Fibroblast of peridontal ligament (primary cell): ENCODE measurements around the gene MAD1L1.
"Not testable (repeated sequence)": the region's sequence is repeated elsewhere in the genome, so short reads cannot be mapped to it uniquely, and the experiment has no call there.

Source experiments
- DNase-seq: peaks from one replicate; pipeline ENCODE4 v3.0.0-alpha.2; 2010; ENCODE audit errors: extremely low read depth

Gene MAD1L1

DNA sequence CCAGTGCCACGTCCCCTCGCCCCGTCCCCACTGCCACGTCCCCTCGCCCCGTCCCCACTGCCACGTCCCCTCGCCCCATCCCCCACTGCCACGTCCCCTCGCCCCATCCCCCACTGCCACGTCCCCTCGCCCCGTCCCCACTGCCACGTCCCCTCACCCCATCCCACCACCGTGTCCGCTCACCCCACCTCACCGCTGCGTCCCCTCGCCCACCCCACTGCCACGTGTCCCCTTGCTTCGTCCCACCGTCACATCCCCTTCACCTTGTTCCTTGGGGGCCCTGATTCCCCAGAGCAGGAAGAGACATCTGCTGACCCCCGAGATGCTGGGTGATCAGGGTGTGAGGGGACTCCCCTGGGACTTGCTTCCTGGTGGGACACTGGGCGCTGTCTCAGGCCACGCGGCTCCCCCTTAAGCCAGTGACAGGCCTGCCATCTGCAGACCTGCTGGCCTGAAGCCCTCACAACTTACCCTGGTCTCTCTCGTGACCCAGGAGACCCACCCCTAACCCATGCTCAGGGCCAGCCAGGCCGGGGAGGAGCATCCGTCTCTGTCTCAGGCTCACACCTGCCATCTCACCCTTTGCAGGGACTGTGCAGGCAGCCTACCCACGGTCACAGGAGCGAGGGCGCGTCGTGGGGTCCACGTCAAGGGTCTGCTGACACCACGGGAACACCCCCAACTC is 302.2 kb downstream of the MAD1L1 start:
- DNase-seq, result no peak

DNA sequence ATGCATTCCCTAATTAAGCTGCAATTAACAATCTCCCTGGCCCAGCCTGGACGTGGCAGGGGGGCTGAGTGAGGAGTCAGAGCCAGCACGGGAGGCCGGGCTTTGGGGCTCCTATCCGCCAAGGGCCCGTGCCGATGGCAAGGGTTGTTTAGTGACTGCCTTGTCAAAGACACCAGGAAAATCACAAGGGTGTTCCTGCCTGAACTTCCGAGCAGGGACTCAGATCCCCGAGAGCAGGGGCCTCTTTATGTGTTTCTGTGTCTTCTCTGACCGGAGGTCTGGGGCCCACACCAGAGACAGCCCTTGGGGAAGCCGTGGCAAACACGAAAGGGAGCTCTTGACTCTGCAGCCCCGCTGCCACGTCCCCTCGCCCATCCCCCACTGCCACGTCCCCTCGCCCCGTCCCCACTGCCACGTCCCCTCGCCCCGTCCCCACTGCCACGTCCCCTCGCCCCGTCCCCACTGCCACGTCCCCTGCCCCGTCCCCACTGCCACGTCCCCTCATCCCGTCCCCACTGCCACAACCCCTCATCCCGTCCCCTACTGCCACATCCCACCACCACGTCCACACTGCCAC is 303.3 kb downstream of the MAD1L1 start:
- not testable (repeated sequence) for DNase-seq

GRCh38 chr7:1928645-1929348 is 303.9 kb downstream of the MAD1L1 start:
- no peak for DNase-seq

- DNase-seq, result no peak
Observed at GRCh38 chr7:1927937-1928644, 304.7 kb downstream of the MAD1L1 start.

DNA sequence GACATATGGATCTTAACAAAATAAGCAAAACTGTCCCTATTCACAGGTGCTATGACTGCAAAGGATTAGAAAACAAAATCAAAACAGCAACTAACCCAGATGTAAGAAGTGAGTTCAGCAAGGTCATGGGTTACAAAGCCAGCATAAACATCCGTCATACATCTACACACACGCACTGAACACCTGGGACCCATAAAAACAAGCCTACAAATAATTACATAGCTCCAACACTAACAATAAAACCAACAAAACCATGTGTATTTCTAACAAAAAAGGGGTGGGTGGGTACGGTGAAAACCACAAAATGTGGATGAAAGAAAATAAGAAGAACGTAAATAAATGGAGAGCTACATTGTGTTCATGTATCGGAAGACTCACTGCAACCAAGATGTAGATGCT is 305.8 kb downstream of the MAD1L1 start:
- DNase-seq, result no peak

- no peak for DNase-seq
Observed at GRCh38 chr7:1925973-1926907, 306.5 kb downstream of the MAD1L1 start.

- DNase-seq, result no peak
Observed at GRCh38 chr7:1925349-1925748, 307.4 kb downstream of the MAD1L1 start.

DNA sequence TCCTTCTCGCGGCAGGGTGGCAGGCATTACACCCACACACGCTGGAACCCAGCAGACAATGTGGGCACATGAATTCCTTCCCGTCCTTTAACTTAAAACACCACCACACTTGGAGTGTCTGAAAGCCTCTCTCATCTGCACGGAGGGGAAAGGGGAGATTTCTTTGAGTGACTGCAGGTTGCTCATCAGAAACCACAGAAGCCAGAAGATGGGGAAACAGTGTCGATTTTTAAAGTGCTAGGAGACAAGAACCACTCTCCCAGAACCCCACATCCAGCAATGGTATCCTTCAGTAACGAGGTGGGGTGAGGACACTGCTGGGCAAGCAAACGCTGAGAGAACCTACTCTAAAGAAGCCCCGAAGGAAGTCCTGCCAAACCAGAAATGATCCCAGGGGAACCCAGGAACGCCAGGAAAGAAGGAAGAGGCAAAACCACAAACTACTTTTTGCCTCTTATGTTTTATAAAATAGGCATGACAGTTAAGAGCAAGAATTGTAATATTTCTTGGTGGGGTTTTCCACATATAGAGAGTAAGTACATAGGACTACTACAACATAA is 308.4 kb downstream of the MAD1L1 start:
- DNase-seq, result peak; percentile 84

DNA sequence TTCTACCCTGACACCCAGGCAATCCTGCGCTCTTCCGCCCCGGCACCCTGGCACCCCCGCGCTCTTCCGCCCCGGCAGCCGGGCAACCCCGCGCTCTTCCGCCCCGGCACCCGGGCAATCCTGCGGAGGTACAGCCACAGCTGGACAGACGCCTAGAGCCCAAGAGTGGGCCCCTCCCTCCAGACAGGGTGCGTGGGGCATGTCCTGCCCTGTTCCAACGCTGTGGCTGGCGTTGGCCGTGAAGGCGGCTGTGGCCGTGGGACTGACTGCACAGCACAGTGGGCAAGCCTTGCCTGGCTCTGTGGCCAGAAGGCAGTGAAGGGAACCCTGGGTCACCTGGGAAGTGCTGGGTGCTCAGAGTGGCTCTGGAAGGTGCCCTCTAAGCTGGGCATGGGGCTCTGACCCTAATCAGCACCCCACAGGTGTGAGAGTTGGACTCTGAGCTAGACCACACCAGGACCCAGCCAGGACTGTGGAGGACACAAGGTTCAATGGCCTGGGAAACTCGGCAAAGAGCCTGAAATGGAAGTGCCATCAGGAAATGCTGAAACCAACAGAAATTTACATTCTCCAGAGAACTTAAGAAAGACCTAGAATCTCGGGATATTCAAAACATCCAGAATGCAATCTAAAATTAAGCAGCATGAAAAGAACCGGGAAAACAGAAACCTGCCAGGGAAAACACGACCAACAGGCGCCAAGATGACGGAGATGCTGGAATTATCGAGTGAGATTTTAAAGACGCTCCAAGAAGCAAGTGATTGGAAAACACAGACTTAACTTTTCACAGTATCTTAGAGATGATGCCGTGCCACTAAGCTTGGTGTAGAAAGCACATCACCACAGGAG is 309.1 kb downstream of the MAD1L1 start:
- no peak for DNase-seq

- peak; percentile 31 for DNase-seq
Observed at GRCh38 chr7:1922870-1923236, 309.9 kb downstream of the MAD1L1 start.

GRCh38 chr7:1922071-1922869 is 310.5 kb downstream of the MAD1L1 start:
- DNase-seq, result peak; percentile 26

GRCh38 chr7:1920881-1921280 is 311.9 kb downstream of the MAD1L1 start:
- no peak for DNase-seq

GRCh38 chr7:1920266-1920681 is 312.5 kb downstream of the MAD1L1 start:
- no peak for DNase-seq

GRCh38 chr7:1919539-1920265 is 313.0 kb downstream of the MAD1L1 start:
- no peak for DNase-seq

DNA sequence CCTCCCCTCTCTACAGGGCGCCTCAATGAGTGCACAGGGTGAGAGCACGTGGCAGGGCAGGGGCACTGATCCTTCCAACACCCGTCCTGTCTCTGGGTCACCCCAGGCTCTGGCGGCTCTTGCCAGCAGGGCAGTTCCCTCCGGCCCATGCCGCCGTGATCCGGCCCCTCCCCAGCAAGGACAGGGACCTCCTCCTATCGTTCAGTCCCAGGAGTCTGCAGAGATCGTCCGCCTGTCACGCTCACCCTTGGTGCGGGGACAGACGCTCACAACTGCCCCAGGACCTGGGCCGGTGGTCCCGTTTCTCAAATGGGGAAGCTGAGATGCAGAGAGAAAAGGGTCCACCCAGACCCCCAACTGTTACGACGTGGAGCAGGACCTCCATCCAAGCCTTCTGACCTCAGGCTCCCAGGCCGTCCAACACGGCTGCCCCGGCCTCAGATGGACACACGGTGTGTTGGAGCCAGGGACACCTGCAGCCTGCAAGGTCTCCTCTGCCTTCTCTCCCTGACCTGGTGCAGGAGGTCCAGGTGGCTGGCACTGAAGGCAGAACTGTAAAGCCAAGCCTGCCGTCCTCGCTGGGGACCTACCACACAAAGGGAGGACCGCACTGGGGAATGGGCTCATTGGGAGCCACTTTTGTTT is 313.7 kb downstream of the MAD1L1 start:
- no peak for DNase-seq

DNA sequence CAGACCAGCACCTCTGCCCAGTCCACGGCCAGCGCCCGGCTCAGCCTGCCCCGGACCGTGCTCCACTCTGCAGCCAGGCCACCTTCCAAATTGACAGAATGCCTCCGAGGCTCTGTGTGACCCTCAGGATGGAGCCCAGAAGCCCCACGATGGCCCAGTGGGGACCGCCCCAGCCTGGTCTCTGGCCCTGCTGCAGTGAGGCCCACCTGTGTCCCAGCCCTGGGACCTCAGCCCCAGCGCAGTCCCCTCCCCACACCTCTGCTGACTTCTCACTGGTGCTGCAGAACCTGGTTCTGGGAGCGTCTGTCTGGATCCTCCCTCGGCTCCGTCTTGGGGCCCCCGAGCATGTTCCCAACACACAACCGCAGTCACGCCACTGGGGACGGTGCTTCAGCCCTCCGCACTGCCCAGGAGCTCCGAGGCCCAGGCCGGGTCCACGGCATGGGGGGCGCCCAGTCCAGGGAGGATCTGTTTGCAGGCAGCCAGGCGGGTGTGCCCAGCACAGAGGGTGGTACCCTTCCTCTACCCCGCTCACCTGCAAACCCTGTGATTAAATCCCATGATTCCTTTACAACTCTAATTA is 314.6 kb downstream of the MAD1L1 start:
- DNase-seq, result no peak

- DNase-seq, result peak; percentile 36
Observed at GRCh38 chr7:1917221-1918062, 315.3 kb downstream of the MAD1L1 start.
